K562 (cell line): ENCODE results near the gene HYAL4. TPM values are rescaled to one million over a fixed set of nuclear protein-coding genes. Genes with fewer than 3 reads are reported as not detected.

Source experiments
- ATAC-seq: fragments of 200-7000 bp; cut with Tn5 transposase; 3 replicates; pipeline ENCODE4 v1.9.1; 2020; ENCODE audit warnings: moderate library complexity
- BruUV-seq: library from RNA; stranded (reverse); fragments of 400-500 nt; replicated peaks from 2 replicates; lab custom pipeline; 2021; lab: Mats Ljungman, UMichigan
- CTCF ChIA-PET: fragments of 300-600 bp; formaldehyde crosslinking; extraction: SDS; loops from one replicate; lab custom pipeline; 2021; ENCODE audit warnings: low intra/inter-chr PET ratio; lab: Yijun Ruan, JAX
- POLR2A ChIA-PET: fragments of 300-600, 350-650 bp; sonication (Branson Sonifier 250); formaldehyde crosslinking; extraction: SDS; loops from one replicate; lab custom pipeline; 2021; ENCODE audit warnings: antibody characterized with exemption, inconsistent platforms; lab: Yijun Ruan, JAX
- DNase-seq, 4 experiments: peaks; one replicate each; pipeline versions ENCODE4 v3.0.0 to v3.0.0-alpha.2; 2011 to 2018; ENCODE audit warnings: low spot score in 3 of 4, mixed read lengths in 3 of 4; ENCODE audit errors: extremely low read depth in 1 of 4
- FAIRE-seq: peaks from 2 replicates; lab custom pipeline; 2011; peaks lifted over from hg19 to GRCh38; lab: Jason Lieb, UNC
- H2AFZ ChIP-seq: 2 replicates; pipeline ENCODE4 v1.6.0; 2011; ENCODE audit warnings: low read depth, low read length, control low read depth, inconsistent platforms
- H3K27ac ChIP-seq: fragments of 200-600 bp; 3 replicates; pipeline ENCODE4 v1.8.0; 2011; ENCODE audit warnings: low read depth, mild to moderate bottlenecking, control low read depth, inconsistent platforms, low read length, moderate library complexity, mixed read lengths; ENCODE audit errors: extremely low read depth
- H3K27me3 ChIP-seq, 2 experiments: fragments of 300-600 bp in 1 of 2; 2 replicates in 1 of 2; 3 replicates in 1 of 2; pipeline versions ENCODE4 v1.6.0 to v1.8.0; 2011; ENCODE audit warnings: inconsistent platforms in 2 of 2, low read length in 2 of 2, mild to moderate bottlenecking in 1 of 2, mixed read lengths in 1 of 2, moderate library complexity in 1 of 2; ENCODE audit not compliant: control insufficient read depth in 2 of 2, insufficient read depth in 2 of 2
- H3K36me3 ChIP-seq: fragments of 300-600 bp; 3 replicates; pipeline ENCODE4 v1.8.0; 2011; ENCODE audit warnings: mild to moderate bottlenecking, low read length, inconsistent platforms; ENCODE audit not compliant: control insufficient read depth, insufficient read depth
- H3K4me1 ChIP-seq, 2 experiments: fragments of 200-600 bp in 1 of 2; replicated peaks in 1 of 2; 2 replicates in 1 of 2; 3 replicates in 1 of 2; pipeline versions ENCODE4 v1.5.1 to v1.8.0; 2011; ENCODE audit warnings: inconsistent platforms in 2 of 2, low read length in 2 of 2, mild to moderate bottlenecking in 1 of 2, mixed read lengths in 1 of 2, moderate library complexity in 1 of 2; ENCODE audit not compliant: control insufficient read depth in 2 of 2, insufficient read depth in 2 of 2
- H3K4me2 ChIP-seq: 2 replicates; pipeline ENCODE4 v1.6.1; 2011; ENCODE audit warnings: low read length, control low read depth, inconsistent platforms, mixed read lengths; ENCODE audit not compliant: insufficient read depth
- H3K4me3 ChIP-seq: fragments of 200-600 bp; sonication (generic), shearing (Covaris generic); 2 replicates; pipeline ENCODE4 v1.5.1; 2016; ENCODE audit warnings: control low read depth, inconsistent platforms
- H3K79me2 ChIP-seq: fragments of 200-600 bp; 3 replicates; pipeline ENCODE4 v1.8.0; 2011; ENCODE audit warnings: low read length, inconsistent platforms; ENCODE audit not compliant: control insufficient read depth, insufficient read depth
- H3K9ac ChIP-seq, 2 experiments: 2 replicates each; pipeline versions ENCODE4 v1.6.0 to v1.6.1; 2011; ENCODE audit warnings: low read depth in 2 of 2, low read length in 2 of 2, control low read depth in 1 of 2, inconsistent platforms in 1 of 2, mild to moderate bottlenecking in 1 of 2, mixed read lengths in 1 of 2; ENCODE audit not compliant: insufficient read depth in 1 of 2
- H3K9me1 ChIP-seq: one replicate; pipeline ENCODE4 v1.6.0; 2011; ENCODE audit warnings: inconsistent platforms, mild to moderate bottlenecking, low read length, moderate library complexity; ENCODE audit not compliant: control insufficient read depth, insufficient read depth
- H3K9me3 ChIP-seq: replicated peaks from 2 replicates; pipeline ENCODE4 v1.5.1; 2011; ENCODE audit warnings: low read depth, low read length, inconsistent platforms; ENCODE audit not compliant: control insufficient read depth, insufficient read depth
- H4K20me1 ChIP-seq: replicated peaks from 2 replicates; pipeline ENCODE4 v1.6.1; 2011; ENCODE audit warnings: low read length, inconsistent platforms, mixed read lengths; ENCODE audit not compliant: control insufficient read depth, insufficient read depth
- CEBPB ChIP-seq: fragments of 450-650 bp; IDR thresholded peaks from 2 replicates; pipeline ENCODE4 v1.6.1; 2016; ENCODE audit warnings: missing genetic modification characterization, missing compliant biosample characterization
- CHD4 ChIP-seq: fragments of 200-600 bp; sonication (generic); IDR thresholded peaks from 3 replicates; pipeline ENCODE4 v1.6.1; 2012; ENCODE audit warnings: low read depth, mild to moderate bottlenecking, mixed read lengths, low read length, inconsistent platforms; ENCODE audit not compliant: insufficient read depth, insufficient replicate concordance, poor library complexity, severe bottlenecking
- CXXC5 ChIP-seq: fragments of 250-450 bp; sonication (Bioruptor Pico); IDR thresholded peaks from 2 replicates; pipeline ENCODE4 v1.8.0; 2022; ENCODE audit warnings: inconsistent platforms, mild to moderate bottlenecking, moderate library complexity
- DNMT1 ChIP-seq: fragments of 450-650 bp; IDR thresholded peaks from 2 replicates; pipeline ENCODE4 v1.6.1; 2016; ENCODE audit warnings: antibody characterized with exemption, mild to moderate bottlenecking
- L3MBTL2 ChIP-seq: fragments of 450-650 bp; IDR thresholded peaks from 2 replicates; pipeline ENCODE4 v1.6.1; 2016; ENCODE audit warnings: mild to moderate bottlenecking, moderate library complexity
- NBN ChIP-seq: fragments of 450-650 bp; IDR thresholded peaks from 2 replicates; pipeline ENCODE4 v1.6.1; 2016; ENCODE audit warnings: low read depth, mild to moderate bottlenecking
- WGBS: fragments of 100-300 bp; shearing (Covaris generic); methylation state at CpG from one replicate; pipeline ENCODE4 v1.1.6; 2016; ENCODE audit warnings: low coverage, mixed read lengths; ENCODE audit not compliant: insufficient coverage; ENCODE audit errors: missing lambda C conversion rate; 5-methylcytosine and 5-hydroxymethylcytosine counted together
- in situ Hi-C: fragments of 300-500 bp; cut with MboI; formaldehyde crosslinking; loops from 4 replicates; pipeline ENCODE4 v1.15.0; 2018; ENCODE audit warnings: inconsistent platforms, mixed read lengths
- intact Hi-C: fragments of 100-400 bp; cut with micrococcal nuclease; formaldehyde crosslinking; loops from 2 replicates; pipeline ENCODE4 v1.14.2; 2022
- polyA plus RNA-seq, 8 experiments: library from polyadenylated mRNA; depleted of rRNA in 4 of 8; stranded (reverse) in 5 of 8; unstranded in 3 of 8; fragments of >200 nt; fragmentation: Nextera tagmentation in 2 of 8; fragmentation: Illumina TruSeq in 1 of 8; extraction: Ambion mirVana in 2 of 8; extraction: Trizol in 1 of 8; gene quantifications; 2 replicates each; pipeline versions ENCODE4 v1.2.1 to v1.2.3, GENCODE V29; 2011 to 2014; ENCODE audit warnings: inconsistent platforms in 1 of 8, missing spikeins in 1 of 8
- total RNA-seq, 7 experiments: library from RNA; depleted of rRNA in 6 of 7; stranded (reverse); fragments of >200 nt in 6 of 7; fragmentation: Illumina TruSeq in 2 of 7; extraction: Trizol in 2 of 7; gene quantifications; 2 replicates each; pipeline versions ENCODE4 v1.2.1 to v1.2.3, GENCODE V29; 2011 to 2021; ENCODE audit warnings: low replicate concordance in 1 of 7
- TF ChIP-seq, protein P1 (sequence below): fragments of 250-450 bp; sonication (Bioruptor Pico); IDR thresholded peaks from 2 replicates; pipeline ENCODE4 v1.5.1; 2021; ENCODE audit warnings: mild to moderate bottlenecking
- TF ChIP-seq, protein P2 (sequence below): fragments of 450-650 bp; formaldehyde crosslinking; IDR thresholded peaks from 2 replicates; pipeline ENCODE4 v1.4.0; 2020; ENCODE audit warnings: mild to moderate bottlenecking

Gene HYAL4
- total and polyA plus RNA-seq, 9 of the 15 experiments (the other 6 are each of a cell fraction or from before 2014, with no cell fraction given), result not detected

GRCh38 chr7:123917878-123918277 is 72.9 kb downstream of the HYAL4 start (continued):
- TF ChIP-seq CXXC5 (CRISPR knock-in tag) (0 out of 2 replicates have a peak, but pooled peaks have one; percentile 10), CHD4 (no peak), DNMT1 (no peak)
- TF ChIP-seq, protein P1, sequence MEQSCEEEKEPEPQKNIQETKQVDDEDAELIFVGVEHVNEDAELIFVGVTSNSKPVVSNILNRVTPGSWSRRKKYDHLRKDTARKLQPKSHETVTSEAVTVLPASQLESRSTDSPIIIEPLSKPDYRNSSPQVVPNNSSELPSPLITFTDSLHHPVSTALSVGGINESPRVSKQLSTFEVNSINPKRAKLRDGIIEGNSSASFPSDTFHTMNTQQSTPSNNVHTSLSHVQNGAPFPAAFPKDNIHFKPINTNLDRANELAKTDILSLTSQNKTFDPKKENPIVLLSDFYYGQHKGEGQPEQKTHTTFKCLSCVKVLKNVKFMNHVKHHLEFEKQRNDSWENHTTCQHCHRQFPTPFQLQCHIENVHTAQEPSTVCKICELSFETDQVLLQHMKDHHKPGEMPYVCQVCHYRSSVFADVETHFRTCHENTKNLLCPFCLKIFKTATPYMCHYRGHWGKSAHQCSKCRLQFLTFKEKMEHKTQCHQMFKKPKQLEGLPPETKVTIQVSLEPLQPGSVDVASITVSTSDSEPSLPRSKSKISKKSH (CRISPR knock-in tag), result no peak
- TF ChIP-seq, protein P2, sequence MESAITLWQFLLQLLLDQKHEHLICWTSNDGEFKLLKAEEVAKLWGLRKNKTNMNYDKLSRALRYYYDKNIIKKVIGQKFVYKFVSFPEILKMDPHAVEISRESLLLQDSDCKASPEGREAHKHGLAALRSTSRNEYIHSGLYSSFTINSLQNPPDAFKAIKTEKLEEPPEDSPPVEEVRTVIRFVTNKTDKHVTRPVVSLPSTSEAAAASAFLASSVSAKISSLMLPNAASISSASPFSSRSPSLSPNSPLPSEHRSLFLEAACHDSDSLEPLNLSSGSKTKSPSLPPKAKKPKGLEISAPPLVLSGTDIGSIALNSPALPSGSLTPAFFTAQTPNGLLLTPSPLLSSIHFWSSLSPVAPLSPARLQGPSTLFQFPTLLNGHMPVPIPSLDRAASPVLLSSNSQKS (CRISPR knock-in tag), result no peak

DNA sequence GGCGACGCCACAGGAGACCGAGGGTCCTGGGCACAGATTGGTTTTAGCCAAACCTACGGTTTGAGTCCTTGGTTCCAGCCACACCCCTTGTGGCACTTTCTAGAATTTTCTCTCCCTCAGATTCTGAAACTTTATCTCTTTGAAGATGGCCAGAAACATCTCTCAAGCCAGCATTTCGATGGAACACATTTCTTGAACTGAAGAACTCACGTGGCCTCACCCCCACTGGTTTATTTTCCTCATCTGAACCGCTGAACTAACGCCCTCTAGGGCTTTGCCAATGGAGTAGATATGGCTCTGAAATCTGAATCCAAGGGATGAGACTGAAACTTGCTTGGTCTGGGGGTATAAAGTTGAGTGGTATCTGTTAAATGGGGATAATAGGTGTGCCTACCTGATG is 73.3 kb downstream of the HYAL4 start:
- H3K9me1 ChIP-seq, result no peaks in the 10 kb centered on the region
- POLR2A ChIA-PET, result no interaction called here
- in situ Hi-C loops, result no loop called here
- no peak for TF ChIP-seq CEBPB (tag)
- peak; percentile 86 for TF ChIP-seq L3MBTL2
- TF ChIP-seq CXXC5 (CRISPR knock-in tag), result 0 out of 2 replicates have a peak, but pooled peaks have one; percentile 5
- no peak for TF ChIP-seq NBN

More for the DNA sequence above, 73.3 kb downstream of the HYAL4 start:
- BruUV-seq, result no TSS peak
- H3K36me3 ChIP-seq, result no peaks in the 10 kb centered on the region
- peak overlapping the region; percentile 40; the same call in 1 of the 2 replicates for H2AFZ ChIP-seq
- H3K79me2 ChIP-seq, result no peaks in the 10 kb centered on the region
- CTCF ChIA-PET, result interaction anchor here (1.0 kb wide), 1 partner anchor 866 kb away, joined by 6 read pairs; no protein-coding TSS in a partner anchor
- intact Hi-C loops, result no loop called here
- H3K27me3 ChIP-seq, result no peaks in the 10 kb centered on the region
- no peak overlapping the region for H3K9ac ChIP-seq
- no peaks in the 10 kb centered on the region; a peak in 1 of 5 replicates for H3K4me1 ChIP-seq
- no peaks in the 10 kb centered on the region for H4K20me1 ChIP-seq
- WGBS, result under 1% methylated on average over 8 of the region's 8 CpGs
- H3K27ac ChIP-seq, result no peak overlapping the region
- H3K4me2 ChIP-seq, result peak overlapping the region; percentile 21; the same call in 1 of the 2 replicates
- no peaks in the 10 kb centered on the region for H3K9me3 ChIP-seq
- peak in 1 of 4 experiments; percentile 6 for DNase-seq
- no peak overlapping the region for H3K4me3 ChIP-seq
- peak; percentile 52 for ATAC-seq
- no peak for FAIRE-seq
